GM12878 (cell line): ENCODE results near the gene UBASH3A.

Source experiments
- CTCF ChIP-seq, 3 experiments: IDR thresholded peaks in 2 of 3; conservative IDR thresholded peaks in 1 of 3; 2 replicates each; pipeline ENCODE4 v1.5.1; 2011; ENCODE audit warnings: low read depth in 3 of 3, low read length in 3 of 3, mild to moderate bottlenecking in 3 of 3, control low read depth in 2 of 3, moderate library complexity in 2 of 3, inconsistent platforms in 1 of 3, mixed read lengths in 1 of 3; ENCODE audit not compliant: control insufficient read depth in 2 of 3, insufficient read depth in 1 of 3; ENCODE audit errors: extremely low read depth in 1 of 3
- DPF2 ChIP-seq: fragments of 450-650 bp; IDR thresholded peaks from 2 replicates; pipeline ENCODE4 v1.6.1; 2017; ENCODE audit warnings: mild to moderate bottlenecking
- EGR1 ChIP-seq, 2 experiments: IDR thresholded peaks; 1 replicate in 1 of 2; 2 replicates in 1 of 2; pipeline ENCODE4 v1.6.1; 2011 to 2012; ENCODE audit warnings: low read depth in 2 of 2, low read length in 2 of 2, borderline replicate concordance in 1 of 2, mild to moderate bottlenecking in 1 of 2, moderate library complexity in 1 of 2
- EZH2 ChIP-seq: IDR thresholded peaks from 2 replicates; pipeline ENCODE4 v1.6.1; 2012; ENCODE audit warnings: low read depth, mild to moderate bottlenecking, control low read depth, inconsistent platforms, low read length, borderline replicate concordance; ENCODE audit not compliant: control insufficient read depth
- JUNB ChIP-seq: IDR thresholded peaks from 2 replicates; pipeline ENCODE4 v1.6.1; 2016; ENCODE audit warnings: antibody characterized with exemption, mild to moderate bottlenecking
- MXI1 ChIP-seq: fragments of 150-350 bp; IDR thresholded peaks from 2 replicates; pipeline ENCODE4 v1.6.1; 2011; ENCODE audit warnings: low read depth, mild to moderate bottlenecking, inconsistent platforms, low read length, improper control_type of control experiment
- POLR2A ChIP-seq: IDR thresholded peaks from 2 replicates; pipeline ENCODE4 v1.6.1; 2011; ENCODE audit warnings: low read depth, mild to moderate bottlenecking, low read length
- SIN3A ChIP-seq: IDR thresholded peaks from 2 replicates; pipeline ENCODE4 v1.6.1; 2012; ENCODE audit warnings: low read depth, low read length, improper control_type of control experiment
- SIX5 ChIP-seq: IDR thresholded peaks from 2 replicates; pipeline ENCODE4 v1.6.1; 2011; ENCODE audit warnings: mild to moderate bottlenecking, low read depth, low read length, moderate library complexity; ENCODE audit not compliant: severe bottlenecking
- SPI1 ChIP-seq: IDR thresholded peaks from 2 replicates; pipeline ENCODE4 v1.6.1; 2011; ENCODE audit warnings: low read depth, mild to moderate bottlenecking, low read length, moderate library complexity, borderline replicate concordance; ENCODE audit not compliant: insufficient read depth

DNA sequence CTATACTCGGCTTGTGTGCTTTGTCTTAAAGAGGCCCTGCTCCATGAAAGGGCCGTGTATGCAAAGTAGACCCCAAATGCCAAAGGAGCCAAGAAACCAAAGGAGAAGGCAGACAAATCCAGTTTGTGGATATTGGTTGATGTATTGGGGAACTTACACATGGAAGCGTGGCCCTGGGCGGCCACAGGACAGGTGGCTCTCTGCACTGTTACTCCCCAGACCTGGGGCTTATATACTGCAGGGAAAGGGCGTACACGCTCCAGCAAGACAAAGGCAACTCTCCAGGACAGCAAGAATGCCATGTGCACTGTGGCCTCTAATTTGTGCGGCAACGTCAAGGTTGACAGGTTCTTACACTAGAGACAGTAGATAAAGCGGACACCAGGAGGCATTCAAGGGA, 67.5 kb downstream of the UBASH3A start:
- TF ChIP-seq SIN3A (no peak), POLR2A (no peak), CTCF (IDR thresholded peaks at IDR 0.05 in 2 of 3, conservative IDR thresholded peaks at IDR 0.05 in 1 of 3; ENCODE audit: control insufficient read depth in 2 of 3, extremely low read depth in 1 of 3, insufficient read depth in 1 of 3, low read depth in 3 of 3, low read length in 3 of 3) (no peak), EGR1 (IDR thresholded peaks at IDR 0.05; ENCODE audit: borderline replicate concordance in 1 of 2, low read depth in 2 of 2, low read length in 2 of 2) (no peak), JUNB (no peak), MXI1 (no peak), DPF2 (no peak), SIX5 (no peak), SPI1 (no peak), EZH2 (no peak)
